IPS DF 6.9 (cell line): ENCODE measurements around the gene SAMMSON.

ENCODE experiments used
- DNase-seq: peaks from one replicate; pipeline ENCODE4 v3.0.0-alpha.2; 2013; ENCODE audit warnings: low read depth, low spot score
- H3K27ac ChIP-seq: one replicate; pipeline ENCODE4 v1.5.1; 2013; ENCODE audit warnings: low read length, control low read depth
- H3K27me3 ChIP-seq: 2 replicates; pipeline ENCODE4 v1.6.1; 2013; ENCODE audit warnings: mild to moderate bottlenecking, low read length; ENCODE audit not compliant: control insufficient read depth, insufficient read depth
- H3K36me3 ChIP-seq: 2 replicates; pipeline ENCODE4 v1.6.1; 2013; ENCODE audit warnings: low read length; ENCODE audit not compliant: control insufficient read depth, insufficient read depth
- H3K4me1 ChIP-seq: 2 replicates; pipeline ENCODE4 v1.6.1; 2013; ENCODE audit warnings: low read length; ENCODE audit not compliant: control insufficient read depth, insufficient read depth
- H3K4me3 ChIP-seq: 2 replicates; pipeline ENCODE4 v1.5.1; 2013; ENCODE audit warnings: mild to moderate bottlenecking, low read length
- H3K9me3 ChIP-seq: 2 replicates; pipeline ENCODE4 v1.6.1; 2013; ENCODE audit warnings: low read length, inconsistent platforms; ENCODE audit not compliant: control insufficient read depth, insufficient read depth
- WGBS: extraction: QIAGEN DNeasy Blood & Tissue Kit; methylation state at CpG from one replicate; pipeline ENCODE4 v1.1.7; 2013; ENCODE audit warnings: mixed read lengths, missing lambda C conversion rate; ENCODE audit not compliant: insufficient read length, insufficient coverage; 5-methylcytosine and 5-hydroxymethylcytosine counted together

SAMMSON gene

GRCh38 chr3:70085613-70086012 lies 86.1 kb downstream of the SAMMSON start:
- no peaks in the 10 kb centered on the region for H3K36me3 ChIP-seq
- H3K9me3 ChIP-seq, result no peaks in the 10 kb centered on the region
- H3K4me3 ChIP-seq, result no peak overlapping the region
- H3K4me1 ChIP-seq, result no peaks in the 10 kb centered on the region
- no peak overlapping the region for H3K27ac ChIP-seq
- no peaks in the 10 kb centered on the region for H3K27me3 ChIP-seq
- DNase-seq, result no peak

- Histone ChIP-seq H3K27ac (no peak overlapping the region), H3K4me3 (no peak overlapping the region), H3K4me1 (no peaks in the 10 kb centered on the region), H3K27me3 (no peaks in the 10 kb centered on the region), H3K9me3 (no peaks in the 10 kb centered on the region), H3K36me3 (no peaks in the 10 kb centered on the region)
- DNase-seq, result no peak
- WGBS, result no CpG with 5 or more reads among the region's 2 CpGs
Observed at GRCh38 chr3:70086336-70086735, 86.8 kb downstream of the SAMMSON start.

GRCh38 chr3:70090322-70090913 lies 90.9 kb downstream of the SAMMSON start:
- Histone ChIP-seq H3K9me3 (no peaks in the 10 kb centered on the region), H3K4me1 (no peaks in the 10 kb centered on the region), H3K27ac (no peak overlapping the region), H3K36me3 (no peaks in the 10 kb centered on the region), H3K27me3 (no peaks in the 10 kb centered on the region), H3K4me3 (no peak overlapping the region)
- no peak for DNase-seq
- no CpG with 5 or more reads among the region's 3 CpGs for WGBS

- Histone ChIP-seq H3K27ac (no peak overlapping the region), H3K4me1 (no peaks in the 10 kb centered on the region), H3K4me3 (no peak overlapping the region), H3K36me3 (no peaks in the 10 kb centered on the region), H3K9me3 (no peaks in the 10 kb centered on the region), H3K27me3 (no peaks in the 10 kb centered on the region)
- no peak for DNase-seq
- WGBS, result 100% methylated on average over 1 of the region's 3 CpGs
Observed at GRCh38 chr3:70094197-70094596, 94.7 kb downstream of the SAMMSON start.

- Histone ChIP-seq H3K9me3 (no peaks in the 10 kb centered on the region), H3K36me3 (no peaks in the 10 kb centered on the region), H3K27ac (no peak overlapping the region), H3K4me3 (no peak overlapping the region), H3K27me3 (no peaks in the 10 kb centered on the region), H3K4me1 (no peaks in the 10 kb centered on the region)
- WGBS, result no CpG with 5 or more reads among the region's 2 CpGs
- DNase-seq, result no peak
Observed at GRCh38 chr3:70095260-70095659, 95.7 kb downstream of the SAMMSON start.

- no peaks in the 10 kb centered on the region for H3K27me3 ChIP-seq
- no peaks in the 10 kb centered on the region for H3K4me1 ChIP-seq
- WGBS, result no CpG with 5 or more reads among the region's 5 CpGs
- H3K9me3 ChIP-seq, result no peaks in the 10 kb centered on the region
- no peak overlapping the region for H3K27ac ChIP-seq
- DNase-seq, result no peak
- no peak overlapping the region for H3K4me3 ChIP-seq
- no peaks in the 10 kb centered on the region for H3K36me3 ChIP-seq
Observed at GRCh38 chr3:70096376-70097066, 97.0 kb downstream of the SAMMSON start.

- no peak for DNase-seq
- H3K9me3 ChIP-seq, result no peaks in the 10 kb centered on the region
- H3K4me1 ChIP-seq, result no peaks in the 10 kb centered on the region
- H3K27ac ChIP-seq, result no peak overlapping the region
- H3K4me3 ChIP-seq, result no peak overlapping the region
- WGBS, result no CpG with 5 or more reads among the region's 1 CpG
- H3K27me3 ChIP-seq, result no peaks in the 10 kb centered on the region
- H3K36me3 ChIP-seq, result no peaks in the 10 kb centered on the region
Observed at GRCh38 chr3:70097084-70097483, 97.6 kb downstream of the SAMMSON start.

- no CpG with 5 or more reads among the region's 6 CpGs for WGBS
- Histone ChIP-seq H3K27ac (no peak overlapping the region), H3K4me1 (no peaks in the 10 kb centered on the region), H3K27me3 (no peaks in the 10 kb centered on the region), H3K4me3 (no peak overlapping the region), H3K9me3 (no peaks in the 10 kb centered on the region), H3K36me3 (no peaks in the 10 kb centered on the region)
- peak; percentile 33 for DNase-seq
Observed at GRCh38 chr3:70108072-70108471, 108.5 kb downstream of the SAMMSON start.

GRCh38 chr3:70108546-70108945 lies 109.0 kb downstream of the SAMMSON start:
- H3K4me1 ChIP-seq, result no peaks in the 10 kb centered on the region
- no CpG with 5 or more reads among the region's 3 CpGs for WGBS
- H3K36me3 ChIP-seq, result no peaks in the 10 kb centered on the region
- DNase-seq, result no peak
- H3K4me3 ChIP-seq, result no peak overlapping the region
- no peaks in the 10 kb centered on the region for H3K27me3 ChIP-seq
- H3K27ac ChIP-seq, result no peak overlapping the region
- no peaks in the 10 kb centered on the region for H3K9me3 ChIP-seq

GRCh38 chr3:70110066-70110465 lies 110.5 kb downstream of the SAMMSON start:
- WGBS, result no CpG with 5 or more reads among the region's 2 CpGs
- H3K36me3 ChIP-seq, result no peaks in the 10 kb centered on the region

GRCh38 chr3:70111411-70111810 lies 111.9 kb downstream of the SAMMSON start:
- WGBS, result no CpG with 5 or more reads among the region's 1 CpG
- H3K36me3 ChIP-seq, result no peaks in the 10 kb centered on the region

More at GRCh38 chr3:70110066-70110465, 110.5 kb downstream of the SAMMSON start:
- Histone ChIP-seq H3K27ac (no peak overlapping the region), H3K9me3 (no peaks in the 10 kb centered on the region), H3K4me3 (no peak overlapping the region), H3K4me1 (no peaks in the 10 kb centered on the region), H3K27me3 (no peaks in the 10 kb centered on the region)
- no peak for DNase-seq

More at GRCh38 chr3:70111411-70111810, 111.9 kb downstream of the SAMMSON start:
- Histone ChIP-seq H3K4me3 (no peak overlapping the region), H3K27ac (no peak overlapping the region), H3K9me3 (no peaks in the 10 kb centered on the region), H3K4me1 (no peaks in the 10 kb centered on the region), H3K27me3 (no peaks in the 10 kb centered on the region)
- no peak for DNase-seq
